Measurements from ENCODE around the gene SMCO4.

The SMCO4 gene

DNA sequence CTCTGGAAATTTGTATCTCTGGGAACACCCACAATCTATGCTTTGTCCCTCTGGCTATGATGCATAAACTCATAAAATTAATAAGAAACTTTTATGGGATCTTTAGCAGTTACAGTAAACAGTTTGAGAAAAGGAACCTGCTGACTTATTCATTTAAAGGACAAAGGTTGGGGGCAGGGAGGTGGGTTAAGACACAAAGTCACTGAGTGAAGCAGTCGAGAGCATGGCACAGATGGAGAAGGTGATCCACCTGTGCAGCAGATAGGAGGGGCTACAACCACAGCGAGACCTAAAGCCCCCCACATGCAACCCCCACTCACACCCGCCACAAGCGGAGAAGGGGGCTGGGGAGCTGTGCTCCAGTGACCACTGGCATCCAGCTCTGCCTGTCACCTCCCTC is 45.0 kb downstream of the SMCO4 start:
- TF ChIP-seq, protein P1, sequence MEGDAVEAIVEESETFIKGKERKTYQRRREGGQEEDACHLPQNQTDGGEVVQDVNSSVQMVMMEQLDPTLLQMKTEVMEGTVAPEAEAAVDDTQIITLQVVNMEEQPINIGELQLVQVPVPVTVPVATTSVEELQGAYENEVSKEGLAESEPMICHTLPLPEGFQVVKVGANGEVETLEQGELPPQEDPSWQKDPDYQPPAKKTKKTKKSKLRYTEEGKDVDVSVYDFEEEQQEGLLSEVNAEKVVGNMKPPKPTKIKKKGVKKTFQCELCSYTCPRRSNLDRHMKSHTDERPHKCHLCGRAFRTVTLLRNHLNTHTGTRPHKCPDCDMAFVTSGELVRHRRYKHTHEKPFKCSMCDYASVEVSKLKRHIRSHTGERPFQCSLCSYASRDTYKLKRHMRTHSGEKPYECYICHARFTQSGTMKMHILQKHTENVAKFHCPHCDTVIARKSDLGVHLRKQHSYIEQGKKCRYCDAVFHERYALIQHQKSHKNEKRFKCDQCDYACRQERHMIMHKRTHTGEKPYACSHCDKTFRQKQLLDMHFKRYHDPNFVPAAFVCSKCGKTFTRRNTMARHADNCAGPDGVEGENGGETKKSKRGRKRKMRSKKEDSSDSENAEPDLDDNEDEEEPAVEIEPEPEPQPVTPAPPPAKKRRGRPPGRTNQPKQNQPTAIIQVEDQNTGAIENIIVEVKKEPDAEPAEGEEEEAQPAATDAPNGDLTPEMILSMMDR (IDR thresholded peaks at IDR 0.05; ENCODE audit: insufficient read depth, low read length, poor library complexity, severe bottlenecking) = no peak
- Histone ChIP-seq H3K4me3 (replicated peaks; ENCODE audit: low read depth, low read length) (no peak overlapping the region), H3K36me3 (ENCODE audit: control insufficient read depth, insufficient read depth, low read length) (no peaks in the 10 kb centered on the region), H3K27me3 (replicated peaks; ENCODE audit: control insufficient read depth, insufficient read depth, low read length) (no peaks in the 10 kb centered on the region)
- no peak for DNase-seq (ENCODE audit: extremely low read depth, insufficient read length)

DNA sequence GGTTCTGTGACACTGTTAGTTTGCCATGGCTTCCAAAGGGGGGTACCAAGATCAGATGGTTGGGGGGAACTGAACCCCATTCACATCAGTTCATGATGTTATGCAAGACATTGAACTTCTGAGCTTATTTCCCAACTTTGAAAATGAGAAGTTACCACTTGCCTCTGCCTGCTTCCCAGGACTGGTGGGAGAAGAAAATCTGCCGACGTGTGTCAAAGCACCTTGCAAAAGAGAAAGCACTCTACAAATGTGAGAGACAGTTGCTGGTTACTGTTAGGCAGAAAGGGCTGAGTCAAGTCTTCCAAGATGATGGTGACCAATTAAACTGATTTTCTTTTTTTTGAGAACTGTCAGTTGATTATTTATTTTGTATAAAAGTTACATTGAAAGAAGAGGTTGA is 45.6 kb downstream of the SMCO4 start:
- Histone ChIP-seq H3K27me3 (replicated peaks; ENCODE audit: control insufficient read depth, insufficient read depth, low read length) (no peaks in the 10 kb centered on the region), H3K4me3 (replicated peaks; ENCODE audit: low read depth, low read length) (no peak overlapping the region), H3K36me3 (ENCODE audit: control insufficient read depth, insufficient read depth, low read length) (no peaks in the 10 kb centered on the region; the same call in 1 of the 2 replicates)
- no peak for DNase-seq (ENCODE audit: extremely low read depth, insufficient read length)
- TF ChIP-seq, protein P1 (IDR thresholded peaks at IDR 0.05; ENCODE audit: insufficient read depth, low read length, poor library complexity, severe bottlenecking) = no peak

DNA sequence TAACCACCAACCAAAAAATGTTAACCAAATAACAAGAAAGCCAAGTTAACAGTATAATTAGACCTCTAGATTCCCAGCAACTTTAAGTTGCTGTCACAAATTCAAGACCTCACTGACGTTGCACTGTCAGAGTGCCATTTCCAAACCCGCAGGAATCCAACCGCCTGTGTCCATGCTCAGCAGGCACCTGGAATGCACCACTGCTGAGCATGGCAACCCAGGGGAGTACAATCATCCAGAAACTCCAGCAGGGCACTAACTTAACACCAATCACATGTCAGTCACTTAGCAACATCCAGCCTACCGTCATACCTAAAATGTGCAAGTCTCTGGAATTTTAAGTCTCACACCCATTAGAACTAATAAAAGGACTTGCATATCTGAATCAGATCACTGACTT is 48.8 kb downstream of the SMCO4 start:
- no peaks in the 10 kb centered on the region; the same call in 1 of the 2 replicates for H3K36me3 ChIP-seq (ENCODE audit: control insufficient read depth, insufficient read depth, low read length)
- TF ChIP-seq, protein P1 (IDR thresholded peaks at IDR 0.05; ENCODE audit: insufficient read depth, low read length, poor library complexity, severe bottlenecking) = no peak
- H3K27me3 ChIP-seq (replicated peaks; ENCODE audit: control insufficient read depth, insufficient read depth, low read length) = no peaks in the 10 kb centered on the region
- no peak overlapping the region for H3K4me3 ChIP-seq (replicated peaks; ENCODE audit: low read depth, low read length)
- DNase-seq (ENCODE audit: extremely low read depth, insufficient read length) = no peak

DNA sequence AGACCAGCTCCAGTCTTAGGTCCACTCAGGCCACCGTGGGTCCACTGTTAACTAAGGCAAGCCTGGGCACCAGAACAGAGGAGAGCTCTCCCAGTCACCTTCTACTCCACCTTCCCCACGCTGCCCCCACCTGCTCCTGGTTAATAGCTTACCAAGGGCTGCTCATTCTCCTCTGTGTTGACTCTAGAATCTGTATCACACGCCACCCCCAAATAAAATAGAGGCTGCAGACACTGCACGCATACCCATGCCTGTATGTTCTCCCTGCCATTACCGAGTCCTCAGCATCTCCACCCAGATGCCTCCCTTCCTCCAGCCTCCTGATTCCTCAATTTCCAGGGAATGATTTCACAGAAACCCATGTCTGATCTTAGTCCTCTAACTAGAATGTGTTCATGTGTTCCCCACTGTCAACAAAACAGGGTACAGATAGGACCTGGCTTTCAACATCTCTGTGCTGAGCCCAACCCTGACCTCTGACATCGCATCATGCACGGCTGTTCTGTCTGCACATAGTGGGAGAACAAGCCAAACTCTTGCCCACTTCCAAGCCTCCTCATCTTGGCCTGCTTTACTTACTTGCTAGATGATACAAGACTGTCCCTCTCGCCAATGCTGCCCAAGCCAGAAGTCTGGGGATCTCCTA is 49.8 kb downstream of the SMCO4 start:
- TF ChIP-seq, protein P1 (IDR thresholded peaks at IDR 0.05; ENCODE audit: insufficient read depth, low read length, poor library complexity, severe bottlenecking) = no peak
- no peaks in the 10 kb centered on the region; the same call in 1 of the 2 replicates for H3K36me3 ChIP-seq (ENCODE audit: control insufficient read depth, insufficient read depth, low read length)
- no peak for DNase-seq (ENCODE audit: extremely low read depth, insufficient read length)
- H3K4me3 ChIP-seq (replicated peaks; ENCODE audit: low read depth, low read length) = no peak overlapping the region
- no peaks in the 10 kb centered on the region for H3K27me3 ChIP-seq (replicated peaks; ENCODE audit: control insufficient read depth, insufficient read depth, low read length)

DNA sequence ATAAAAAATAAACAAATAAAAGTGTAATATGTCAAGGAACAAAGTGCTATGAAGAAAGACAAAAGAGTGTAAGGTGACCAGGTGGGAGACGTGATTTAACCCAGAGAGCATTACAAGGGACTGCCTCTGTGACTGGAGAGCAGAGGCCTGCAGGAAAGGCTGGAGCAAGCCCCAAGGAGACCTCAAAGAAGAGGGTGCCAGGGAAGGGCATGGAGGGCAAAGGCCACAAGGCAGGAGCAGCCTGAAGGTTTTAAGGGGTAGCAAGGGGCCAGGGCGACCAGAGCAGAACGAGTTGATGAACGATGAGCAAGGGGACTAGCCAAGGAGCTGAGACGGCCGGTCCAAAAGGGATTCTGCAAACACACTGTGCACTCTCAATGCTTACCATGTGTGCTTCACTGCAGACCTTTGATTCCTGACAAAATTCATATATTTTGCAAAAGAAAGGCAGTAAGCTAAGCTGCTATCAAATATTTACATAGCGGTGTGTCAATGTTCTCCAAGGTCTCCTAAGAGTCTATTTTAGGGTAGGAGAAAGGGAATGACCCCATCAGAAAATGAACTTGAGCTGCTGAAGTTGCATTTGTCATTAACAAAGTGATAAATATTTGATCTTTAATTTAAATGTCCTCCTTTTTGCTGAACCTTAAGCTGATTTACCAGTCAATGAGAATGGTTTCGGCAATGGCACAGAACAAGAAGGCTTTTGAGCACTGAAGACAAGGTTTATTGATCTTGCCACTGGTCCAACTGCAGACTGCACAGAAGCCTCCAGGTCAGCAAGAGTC is 50.5 kb downstream of the SMCO4 start:
- TF ChIP-seq, protein P1 (IDR thresholded peaks at IDR 0.05; ENCODE audit: insufficient read depth, low read length, poor library complexity, severe bottlenecking) = no peak
- H3K4me3 ChIP-seq (replicated peaks; ENCODE audit: low read depth, low read length) = no peak overlapping the region
- no peak for DNase-seq (ENCODE audit: extremely low read depth, insufficient read length)
- peaks cover 1% of the 10 kb centered on the region; the same call in 1 of the 2 replicates for H3K36me3 ChIP-seq (ENCODE audit: control insufficient read depth, insufficient read depth, low read length)
- H3K27me3 ChIP-seq (replicated peaks; ENCODE audit: control insufficient read depth, insufficient read depth, low read length) = no peaks in the 10 kb centered on the region

Data from GM06990 (cell line).